Hematopoietic multipotent progenitor cell treated with erythropoietin and hydrocortisone succinate and interleukin-3 and kit ligand, for 6 days (in vitro differentiated cells): Measurements from ENCODE around the gene PTPN4.
A peak's percentile ranks its signal among the peaks of the same experiment; 100 is the strongest.

Experiments
- DNase-seq: peaks from one replicate; pipeline ENCODE4 v3.0.0-alpha.2; 2015

The PTPN4 gene

DNA sequence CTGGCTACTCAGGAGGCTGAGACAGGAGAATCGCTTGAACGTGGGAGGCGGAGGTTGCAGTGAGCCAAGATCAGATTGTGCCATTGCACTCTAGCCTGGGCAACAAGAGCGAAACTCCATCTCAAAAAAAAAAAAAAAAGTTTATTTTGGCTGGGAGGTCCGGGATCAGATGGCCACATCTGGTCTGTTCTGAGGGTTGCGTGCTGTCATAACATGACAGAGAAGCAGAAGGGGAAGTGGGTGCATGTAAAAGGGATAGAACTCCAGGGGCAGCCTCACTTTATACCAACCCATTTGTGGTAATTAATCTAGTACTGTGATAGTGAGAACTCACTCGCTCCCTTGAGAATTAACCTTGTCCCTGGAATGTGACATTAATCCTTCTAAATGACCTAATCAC lies 101.2 kb downstream of the PTPN4 start:
- DNase-seq, result peak; percentile 34

DNA sequence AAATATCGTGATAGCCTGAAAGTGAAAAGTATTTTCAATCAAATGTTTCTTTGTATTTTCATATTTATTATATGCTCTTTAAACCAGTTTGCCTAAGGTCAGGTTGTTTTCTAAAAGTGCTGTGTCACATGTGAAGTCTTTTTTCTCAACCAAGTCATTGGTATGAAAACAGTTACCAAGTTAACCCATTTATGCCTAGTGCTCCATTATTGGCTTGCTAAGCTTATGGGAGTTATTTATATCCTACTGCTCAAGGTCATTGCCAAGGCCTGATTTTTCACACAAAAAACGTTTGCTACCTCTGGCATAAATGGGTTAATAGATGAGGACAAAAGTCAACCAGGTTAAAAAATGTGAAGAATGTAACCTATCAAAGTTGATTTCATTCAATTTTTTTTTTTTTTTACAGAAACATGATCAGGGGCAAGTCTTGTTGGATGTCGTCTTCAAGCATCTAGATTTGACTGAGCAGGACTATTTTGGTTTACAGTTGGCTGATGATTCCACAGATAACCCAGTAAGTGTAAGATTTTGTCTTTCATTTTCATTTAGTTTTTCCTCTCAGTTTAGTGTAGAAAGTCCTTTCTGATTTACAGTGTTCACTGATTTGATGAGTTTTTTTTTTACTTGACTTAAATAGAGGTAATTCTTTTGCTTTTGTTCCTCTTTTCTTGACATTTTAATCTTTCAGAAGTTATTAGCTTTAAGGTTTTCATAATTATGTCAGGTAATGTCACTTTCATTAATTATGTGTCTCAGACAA lies 102.6 kb downstream of the PTPN4 start:
- no peak for DNase-seq

DNA sequence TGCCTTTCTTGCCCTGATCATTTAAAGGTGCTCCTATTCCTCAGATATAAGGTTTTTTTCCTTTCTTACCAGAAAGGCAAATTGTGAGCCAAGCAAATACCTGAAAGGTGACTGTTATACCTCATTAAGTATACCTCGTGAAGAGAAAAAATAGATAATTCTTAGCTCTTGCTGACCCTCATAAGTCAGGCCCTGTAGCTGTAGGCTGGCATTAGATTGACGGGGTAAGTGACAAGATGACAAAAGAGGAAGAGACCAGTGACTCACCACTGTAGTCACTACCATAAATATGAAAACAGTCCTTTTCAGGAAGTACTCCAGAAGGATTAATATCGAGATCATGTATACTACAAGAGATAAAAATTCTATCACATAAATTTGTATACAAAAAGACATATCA lies 104.6 kb downstream of the PTPN4 start:
- DNase-seq, result peak; percentile 54

DNA sequence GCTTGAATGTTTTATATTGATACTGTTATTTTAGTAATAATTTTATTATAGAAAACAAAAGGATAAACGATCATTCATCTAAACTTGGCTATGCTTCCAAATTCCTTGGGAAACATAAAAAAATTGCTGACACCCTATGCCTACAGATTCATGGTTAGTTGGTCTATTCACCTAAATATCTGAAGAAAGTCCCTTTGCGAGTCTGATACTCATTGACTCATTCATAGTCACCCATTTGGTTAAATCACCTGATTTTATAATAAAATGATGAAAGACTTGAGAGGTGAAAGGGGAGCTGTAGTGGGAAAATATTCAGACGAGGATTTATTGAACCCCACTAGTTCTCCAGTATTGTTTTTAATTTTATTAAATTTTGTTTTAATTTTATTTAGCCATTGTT lies 112.0 kb downstream of the PTPN4 start:
- DNase-seq, result no peak

DNA sequence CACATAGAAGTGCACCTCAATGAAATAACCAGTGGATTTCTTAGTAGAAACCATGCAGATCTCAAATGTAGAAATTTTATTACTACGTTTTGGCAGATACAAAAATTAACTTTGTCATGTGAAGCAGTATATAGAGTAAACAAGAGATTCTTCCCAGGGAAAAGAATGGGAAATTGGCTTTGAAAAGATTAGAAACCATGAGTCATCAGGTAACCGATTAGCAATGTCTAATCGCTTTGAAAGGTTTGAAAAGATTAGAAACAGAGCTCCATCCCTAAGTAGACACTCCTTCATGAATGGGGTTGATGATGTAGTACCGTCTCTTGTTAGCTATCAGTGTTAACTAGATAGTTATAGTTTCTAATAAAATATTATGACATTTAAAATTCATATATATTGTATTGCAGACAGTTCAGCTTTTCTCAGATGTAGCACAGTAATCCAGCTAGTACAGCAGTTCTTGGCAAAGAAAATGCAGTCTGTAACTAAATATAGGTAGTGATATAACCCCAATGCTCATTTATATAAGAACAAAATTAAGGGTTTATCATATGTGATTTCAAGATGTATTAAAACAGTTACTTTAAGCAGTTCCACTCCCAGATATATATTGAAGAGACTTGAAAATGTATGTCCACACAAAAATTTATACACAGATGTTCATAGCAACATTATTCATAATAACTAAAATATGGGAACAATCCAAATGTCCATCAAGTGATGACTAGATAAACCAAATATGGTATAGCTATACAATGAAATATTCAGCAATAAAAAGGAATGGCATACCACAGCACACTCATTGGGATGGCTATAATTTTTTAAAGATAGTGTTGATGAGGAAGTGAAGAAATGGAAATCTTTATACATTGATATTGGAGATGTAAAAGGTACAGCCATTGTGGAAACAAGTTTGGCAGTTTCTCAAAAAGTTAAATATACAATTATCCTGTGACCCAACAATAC lies 113.9 kb downstream of the PTPN4 start:
- no peak for DNase-seq

DNA sequence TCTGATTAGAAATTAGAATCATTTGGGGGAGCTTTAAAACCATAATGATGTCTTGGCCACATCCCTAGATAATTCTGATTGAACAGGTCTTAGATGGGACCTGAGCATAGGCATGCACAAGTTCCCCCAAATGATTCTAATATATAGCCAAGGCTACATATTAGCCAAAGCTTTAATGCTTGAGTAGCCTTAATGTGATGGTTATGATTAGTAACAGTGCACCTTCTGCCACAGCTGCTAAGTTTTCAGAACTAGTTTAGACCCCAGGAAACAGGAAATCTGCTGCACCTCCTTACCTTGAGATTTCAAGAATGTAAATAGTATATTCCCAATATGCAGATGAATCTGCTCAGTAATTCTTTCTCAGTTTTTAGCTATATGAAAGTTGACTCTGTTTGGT lies 119.8 kb downstream of the PTPN4 start:
- DNase-seq, result no peak

DNA sequence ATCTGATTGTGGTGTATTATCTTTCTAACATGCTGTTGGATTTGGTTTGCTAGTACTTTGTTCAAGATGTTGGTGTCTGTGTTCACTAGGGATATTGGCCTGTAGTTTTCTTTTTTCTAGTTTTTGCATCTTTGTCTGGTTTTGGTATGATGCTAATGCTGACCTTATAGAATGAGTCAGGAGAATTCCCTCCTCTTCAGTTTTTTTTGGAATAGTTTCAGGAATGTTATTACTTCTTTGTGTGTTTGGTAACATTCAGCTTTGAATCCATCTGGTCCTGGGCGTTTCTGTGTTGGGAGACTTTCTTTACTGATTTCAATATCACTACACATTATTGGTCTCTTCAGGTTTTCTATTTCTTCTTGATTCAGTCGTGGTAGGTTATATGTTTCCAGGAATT lies 129.0 kb downstream of the PTPN4 start:
- no peak for DNase-seq

DNA sequence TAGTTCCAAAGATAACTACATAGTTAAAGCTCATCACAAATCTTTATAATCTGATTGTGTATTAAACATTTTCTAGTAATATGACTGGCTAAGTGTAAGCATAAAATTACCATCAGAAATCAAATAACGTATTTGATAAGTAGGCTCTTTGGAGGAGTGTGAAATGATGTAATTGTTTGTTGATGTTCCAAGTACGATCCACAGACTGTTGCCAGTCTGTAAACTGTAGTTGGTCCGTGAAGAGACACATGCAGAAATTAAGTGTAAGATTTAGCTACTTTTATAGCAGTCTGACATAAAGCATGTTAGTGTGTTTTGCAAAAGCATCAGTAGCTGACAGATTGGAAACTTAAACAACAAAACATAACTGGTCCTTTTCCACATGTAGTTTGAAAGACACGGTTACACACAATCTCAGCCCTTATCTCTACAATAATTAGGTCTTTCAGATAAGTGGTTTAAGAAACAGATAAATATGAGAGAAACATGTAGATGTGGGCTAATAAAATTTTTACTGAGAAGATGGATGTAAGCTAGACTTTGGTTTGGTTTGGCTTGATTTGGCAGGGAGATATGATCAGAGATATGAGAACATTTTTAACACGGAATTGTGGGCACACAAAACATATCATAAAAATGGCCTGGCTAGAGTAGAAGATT lies 138.1 kb downstream of the PTPN4 start:
- no peak for DNase-seq

DNA sequence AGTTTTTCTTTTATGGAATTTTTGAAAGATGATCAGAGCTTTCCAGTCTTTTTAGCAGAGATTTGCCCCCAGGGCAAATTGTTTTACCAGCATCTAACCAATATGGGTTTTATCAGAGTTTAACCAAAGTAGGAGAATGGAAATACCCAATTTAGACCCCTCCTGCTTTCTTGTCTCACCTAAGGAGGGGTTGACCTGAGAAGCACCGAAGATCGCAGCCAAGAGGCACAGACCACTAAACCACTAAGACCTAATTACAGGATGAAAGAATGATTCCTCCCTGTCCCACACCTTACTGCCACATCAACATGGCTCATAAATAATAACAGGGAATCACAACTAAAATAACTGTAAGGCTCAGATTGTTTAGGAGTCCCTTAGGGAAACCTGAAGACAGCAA lies 141.3 kb downstream of the PTPN4 start:
- DNase-seq, result no peak

DNA sequence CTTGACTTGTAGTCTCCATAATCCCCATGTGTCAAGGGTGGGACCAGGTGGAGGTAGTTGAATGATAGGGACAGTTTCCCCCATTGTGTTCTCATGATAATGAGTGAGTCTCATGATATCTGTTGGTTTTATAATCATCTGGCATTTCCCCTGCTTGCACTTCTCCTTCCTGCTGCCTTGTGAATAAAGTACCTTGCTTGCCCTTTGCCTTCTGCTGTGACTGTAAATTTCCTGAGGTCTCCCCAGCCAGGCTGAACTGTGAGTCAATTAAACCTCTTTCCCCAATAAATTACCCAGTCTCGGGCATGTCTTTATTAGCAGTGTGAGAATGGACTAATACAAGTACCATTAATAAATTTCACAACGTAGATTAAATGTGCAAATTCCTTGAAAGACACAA lies 150.8 kb downstream of the PTPN4 start:
- DNase-seq, result no peak

DNA sequence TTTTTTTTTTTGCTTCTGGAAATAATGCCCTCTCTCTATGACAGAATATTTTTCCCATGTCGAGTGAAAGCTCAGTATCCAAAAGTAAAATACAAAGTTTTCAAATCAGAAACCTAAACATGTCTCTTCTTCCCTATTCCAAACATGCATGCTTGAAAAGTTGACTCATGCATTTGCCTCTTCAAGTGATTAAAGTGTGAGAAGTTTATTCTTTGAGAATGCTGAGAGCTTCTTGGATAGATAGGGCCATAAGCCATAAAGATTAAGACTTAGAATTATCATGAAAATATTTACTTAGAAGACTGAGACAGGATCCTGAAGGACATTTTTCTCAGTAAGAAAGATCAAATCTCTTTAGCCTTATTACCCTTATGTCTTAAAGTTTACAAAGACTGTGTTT lies 154.5 kb downstream of the PTPN4 start:
- DNase-seq, result no peak

DNA sequence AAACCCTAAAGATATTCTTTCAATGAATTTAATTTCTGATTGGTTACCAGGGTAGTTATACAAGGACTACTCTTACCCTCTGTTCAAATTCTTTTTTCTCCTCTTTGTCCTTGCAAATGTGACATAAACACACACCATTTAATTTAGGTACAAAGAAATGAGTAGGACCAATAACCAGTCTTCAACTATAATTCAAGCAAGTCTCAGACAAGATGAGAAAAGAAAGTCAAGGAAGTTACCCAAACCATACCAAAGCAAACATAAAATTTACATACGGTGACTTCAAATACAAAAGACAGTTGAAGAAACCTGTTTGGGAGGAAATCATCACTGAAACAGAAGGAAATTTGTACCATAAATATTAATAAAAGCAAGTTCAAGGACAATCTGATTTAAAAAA lies 162.1 kb downstream of the PTPN4 start:
- no peak for DNase-seq

DNA sequence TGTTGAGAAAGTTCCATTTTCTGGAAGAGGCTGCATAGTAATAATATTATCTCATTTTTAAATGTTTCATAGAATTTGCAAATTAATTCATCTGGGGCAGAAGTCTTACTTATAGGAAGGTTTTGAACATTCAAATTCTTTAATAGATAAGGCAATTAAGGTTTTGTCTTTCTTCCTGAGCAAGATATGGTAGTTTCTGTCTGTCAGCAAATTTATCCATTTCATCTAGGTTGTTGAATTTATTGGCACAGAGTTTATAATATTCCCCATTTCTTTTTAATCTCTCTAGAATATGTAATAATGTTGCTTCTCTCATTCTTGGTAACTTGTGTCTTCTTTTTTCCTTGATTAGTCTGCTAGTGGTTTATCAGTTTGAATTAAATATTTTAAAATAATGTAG lies 163.0 kb downstream of the PTPN4 start:
- DNase-seq, result no peak

DNA sequence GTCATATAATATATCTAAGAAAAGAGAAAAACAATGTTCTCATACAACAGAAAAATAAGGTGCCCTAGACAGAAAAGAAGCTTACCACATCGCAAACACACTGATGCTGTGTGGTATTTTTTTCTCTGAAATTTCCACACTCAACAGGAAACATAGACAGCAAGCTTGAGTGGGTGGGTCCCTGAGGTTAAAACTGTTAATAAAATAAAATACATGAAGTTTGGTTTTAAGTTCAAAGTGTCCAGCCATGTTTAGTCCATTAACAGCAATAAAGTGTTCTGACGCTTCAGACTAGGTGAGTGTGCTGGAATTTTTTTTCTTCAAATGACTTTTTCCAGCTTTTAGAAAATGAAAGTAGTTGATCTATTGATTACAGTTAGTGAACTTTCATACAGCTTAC lies 169.8 kb downstream of the PTPN4 start:
- peak; percentile 57 for DNase-seq

DNA sequence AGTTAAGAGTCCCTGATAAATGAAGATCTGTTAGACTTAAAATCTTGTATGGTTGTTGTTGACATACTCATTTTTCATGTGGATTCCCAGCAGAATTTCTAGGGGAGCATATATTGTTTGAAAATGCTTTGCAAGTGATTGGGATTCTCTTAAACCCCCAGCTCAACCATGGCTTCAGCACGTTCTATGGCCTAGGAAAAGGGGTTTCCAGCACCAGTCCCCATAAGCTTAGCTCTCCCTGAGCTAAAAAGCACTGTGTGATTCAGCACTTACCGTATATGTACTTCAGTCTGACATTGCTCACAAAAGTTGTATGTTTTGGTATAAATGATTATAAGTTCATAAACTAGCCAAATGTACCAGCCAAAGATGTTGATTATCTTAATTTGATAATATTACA lies 173.1 kb downstream of the PTPN4 start:
- DNase-seq, result no peak

DNA sequence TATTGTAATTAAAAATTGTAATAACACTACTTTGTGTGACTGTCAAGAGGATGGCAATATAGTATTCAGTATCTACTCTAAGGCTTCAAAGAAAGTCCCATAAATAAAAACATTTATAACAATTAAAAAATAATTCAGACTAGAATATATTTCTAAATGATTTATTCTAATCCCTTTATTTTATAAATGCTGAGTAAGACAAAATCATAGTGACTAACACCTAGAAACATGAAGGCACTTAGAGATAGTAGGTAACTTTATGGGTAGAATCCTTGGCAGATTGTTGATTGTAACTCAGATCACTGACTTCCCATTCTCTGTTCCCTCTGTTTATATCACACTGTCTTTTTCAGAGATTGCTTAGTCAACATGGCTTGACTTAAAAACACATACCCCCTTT lies 174.6 kb downstream of the PTPN4 start:
- no peak for DNase-seq

DNA sequence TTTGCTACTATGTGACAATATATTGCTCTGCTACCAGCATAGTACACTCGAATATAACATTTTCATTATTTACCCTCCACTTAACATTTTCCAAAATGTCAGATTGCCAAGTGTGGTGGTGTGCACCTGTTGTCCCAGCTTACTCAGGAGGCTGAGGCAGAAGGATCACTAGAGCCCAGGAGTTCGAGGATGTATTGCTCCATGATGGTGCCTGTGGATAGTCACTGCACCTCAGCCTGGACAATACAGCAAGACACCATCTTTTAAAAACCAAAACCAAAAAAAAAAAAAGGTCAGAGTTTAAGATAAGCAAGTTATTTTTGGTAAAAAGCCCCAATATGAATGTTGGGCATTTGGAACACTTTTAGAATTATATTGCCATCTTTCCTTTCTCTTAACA lies 178.0 kb downstream of the PTPN4 start:
- DNase-seq, result no peak

DNA sequence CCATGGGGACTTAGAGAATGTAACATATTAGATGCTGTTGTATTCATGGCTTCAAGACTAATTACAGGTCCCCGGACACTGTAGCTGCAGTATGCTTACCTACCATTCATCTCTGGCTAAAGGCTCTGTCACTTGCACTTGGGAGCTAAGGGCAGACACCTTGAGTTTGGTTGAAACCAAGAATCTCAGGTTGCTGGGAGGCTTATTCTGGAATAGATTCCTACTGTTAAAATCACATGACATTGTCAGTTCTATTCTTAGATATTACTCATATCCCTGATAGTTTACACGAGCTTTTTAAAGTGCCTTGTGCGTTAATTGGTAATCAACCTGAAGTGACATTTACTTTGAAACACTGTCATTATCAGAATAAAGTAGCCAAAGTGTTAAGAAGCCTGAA lies 180.2 kb downstream of the PTPN4 start:
- DNase-seq, result no peak

DNA sequence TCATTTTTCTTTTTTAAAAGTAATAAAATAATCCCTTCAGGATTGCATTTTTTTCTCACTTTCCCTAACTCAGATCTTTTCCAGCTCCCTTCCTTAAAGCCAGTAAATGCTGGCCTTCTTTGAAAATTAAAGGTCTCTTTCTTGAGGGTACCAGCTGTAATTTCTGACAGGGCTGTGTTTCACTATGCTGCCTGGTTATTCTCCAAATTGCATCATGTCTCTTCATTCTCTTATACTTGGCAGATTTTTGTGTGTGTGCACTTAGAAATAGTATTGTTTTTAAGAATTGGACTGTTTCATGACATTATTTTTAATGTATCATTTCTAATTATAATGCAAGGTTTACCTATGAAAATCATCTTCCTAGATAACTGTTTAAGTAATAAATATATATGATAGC lies 181.1 kb downstream of the PTPN4 start:
- DNase-seq, result no peak

DNA sequence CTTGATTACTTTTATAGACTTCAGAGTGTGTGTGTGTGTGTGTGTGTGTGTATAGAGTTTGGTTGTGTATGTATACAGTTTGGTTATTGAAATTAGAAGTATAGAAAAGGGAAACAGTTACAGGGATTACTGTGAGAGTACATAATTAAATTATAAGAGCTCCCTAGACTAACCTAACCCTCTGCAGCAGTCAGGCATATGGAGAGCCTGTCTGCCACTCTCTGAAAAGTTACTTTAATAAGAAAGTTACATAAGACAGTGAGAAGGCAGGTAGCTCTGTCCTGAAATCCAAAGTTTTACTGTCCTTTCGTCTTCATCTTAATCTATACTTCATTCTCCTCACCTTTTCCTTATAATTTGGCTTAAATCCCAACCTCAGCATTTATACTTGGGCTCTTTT lies 181.7 kb downstream of the PTPN4 start:
- no peak for DNase-seq

DNA sequence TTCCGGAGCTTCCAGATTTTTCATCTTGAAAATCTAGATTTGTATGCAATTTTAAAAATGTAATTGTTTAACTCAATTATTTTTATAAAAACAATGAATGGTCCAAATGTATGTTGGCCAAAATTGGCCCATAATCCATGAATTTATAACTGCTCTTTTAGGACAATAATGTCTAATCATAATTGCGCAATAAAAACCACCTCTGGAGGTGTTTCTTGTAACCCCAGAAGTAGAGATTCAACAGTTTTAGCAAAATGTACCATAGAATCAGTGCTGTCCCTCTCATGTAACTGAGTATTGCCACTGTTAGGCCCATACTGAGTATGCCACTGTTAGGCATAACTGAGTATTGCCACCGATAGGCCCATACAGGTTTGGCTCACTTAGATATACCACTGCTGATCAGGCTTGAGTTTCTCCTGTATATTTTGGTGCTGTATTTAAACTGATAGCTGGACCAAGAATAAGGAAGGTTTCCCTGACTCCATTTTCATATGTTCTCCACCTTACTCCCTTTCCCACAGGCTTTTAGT lies 182.3 kb downstream of the PTPN4 start:
- no peak for DNase-seq

DNA sequence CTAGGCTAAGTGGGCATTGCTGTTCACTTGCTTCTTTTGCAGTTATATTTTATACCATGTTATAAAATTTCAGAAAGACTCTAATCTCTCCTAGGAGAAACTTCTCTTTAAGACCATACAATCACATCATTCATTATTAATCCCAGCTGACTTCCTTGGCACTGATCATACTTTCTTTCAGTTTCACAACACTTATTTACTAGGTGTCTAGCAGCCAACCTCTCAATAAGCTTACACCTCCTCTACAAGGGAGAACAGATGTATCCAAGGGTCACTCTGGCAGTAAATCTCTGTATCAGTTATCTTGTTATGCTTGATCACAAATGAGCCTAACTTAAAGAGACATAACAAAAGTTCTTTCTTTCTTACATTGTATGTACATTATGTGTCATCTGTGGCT lies 183.3 kb downstream of the PTPN4 start:
- DNase-seq, result no peak

DNA sequence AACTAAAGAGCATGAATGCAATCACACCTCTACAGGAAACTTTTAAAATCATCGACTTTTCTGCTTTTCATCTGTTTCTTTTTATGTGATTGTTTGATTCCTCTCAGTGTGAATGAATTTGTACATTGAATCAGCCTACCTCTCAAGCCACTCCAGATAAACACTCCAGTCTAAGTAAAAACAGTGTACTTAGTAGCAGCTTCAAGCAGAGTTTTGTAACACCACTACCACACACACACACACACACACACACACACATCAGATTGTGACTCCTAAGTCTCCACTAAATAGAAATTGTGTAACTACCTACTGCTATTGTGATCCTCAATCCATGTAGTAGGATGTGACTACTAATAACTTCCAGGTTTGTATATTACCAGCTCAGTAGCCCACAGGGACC lies 187.8 kb downstream of the PTPN4 start:
- no peak for DNase-seq

DNA sequence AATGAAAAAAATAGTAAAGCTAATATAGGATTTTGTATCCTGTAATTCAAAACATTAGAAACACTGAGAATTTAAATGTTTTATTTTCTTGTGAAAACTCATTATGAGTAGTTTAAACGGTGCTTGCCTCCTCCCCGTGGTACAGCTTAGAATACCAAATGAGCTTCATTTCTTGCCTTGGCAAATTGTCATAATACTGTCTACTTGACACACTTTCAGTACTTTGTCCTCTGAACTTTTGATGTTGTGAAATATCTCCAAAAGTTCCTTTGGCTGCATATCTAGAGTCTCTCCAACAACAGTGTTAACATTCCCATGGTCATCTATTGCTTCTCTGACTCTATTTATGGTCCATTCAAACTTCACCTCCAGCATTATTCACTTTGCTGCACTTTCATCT lies 191.2 kb downstream of the PTPN4 start:
- DNase-seq, result no peak
